EL (cell line): ENCODE measurements around the gene NARF.
"Not testable (repeated sequence)": the region's sequence is repeated elsewhere in the genome, so short reads cannot be mapped to it uniquely, and the experiment has no call there.

Experiments used
- DNase-seq: peaks from one replicate; pipeline ENCODE4 v3.0.0-alpha.2; 2016

NARF gene

DNA sequence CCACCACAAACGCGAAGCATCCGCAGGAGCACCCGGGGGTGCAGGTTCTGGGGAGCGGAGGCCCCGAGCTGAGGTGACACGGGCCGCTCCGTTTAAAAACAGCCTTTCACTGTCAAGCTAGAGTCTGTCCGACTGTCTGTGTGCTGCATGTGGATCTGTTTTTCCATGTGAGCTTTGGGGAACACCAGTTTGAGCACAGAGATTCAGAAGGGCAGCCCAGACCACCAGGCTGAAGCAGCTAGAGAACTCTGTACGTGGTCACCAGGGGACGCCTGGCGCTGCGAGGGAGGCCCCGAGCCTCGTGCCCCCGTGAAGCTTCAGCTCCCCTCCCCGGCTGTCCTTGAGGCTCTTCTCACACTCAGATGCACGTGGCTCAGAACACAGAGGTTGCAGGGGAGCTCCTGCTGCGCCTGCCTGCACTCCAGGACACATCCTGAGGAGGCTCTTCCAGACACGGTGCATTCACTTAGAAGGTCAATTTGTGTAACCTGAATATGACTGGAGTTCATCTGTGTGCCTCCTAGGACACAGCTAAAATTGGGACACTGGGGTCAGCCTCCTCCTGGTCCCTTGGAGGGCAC lies 45.3 kb downstream of the NARF start:
- DNase-seq = no peak

DNA sequence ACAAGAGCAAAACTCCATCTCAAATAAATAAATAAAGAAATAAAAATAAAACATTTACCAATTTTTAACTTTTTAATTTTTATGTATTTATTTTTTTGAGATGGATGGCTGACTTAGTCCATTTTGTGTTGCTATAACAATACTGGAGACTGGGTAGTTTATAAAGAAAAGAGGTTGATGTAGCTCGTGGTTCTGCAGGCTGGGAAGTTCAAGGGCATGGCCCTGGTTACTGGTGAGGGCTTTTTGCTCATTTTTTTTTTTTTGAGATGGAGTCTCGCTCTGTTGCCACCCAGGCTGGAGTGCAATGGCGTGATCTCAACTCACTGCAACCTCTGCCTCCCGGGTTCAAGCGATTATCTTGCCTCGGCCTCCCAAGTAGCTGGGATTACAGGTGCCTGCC lies 46.8 kb downstream of the NARF start:
- DNase-seq = no peak

DNA sequence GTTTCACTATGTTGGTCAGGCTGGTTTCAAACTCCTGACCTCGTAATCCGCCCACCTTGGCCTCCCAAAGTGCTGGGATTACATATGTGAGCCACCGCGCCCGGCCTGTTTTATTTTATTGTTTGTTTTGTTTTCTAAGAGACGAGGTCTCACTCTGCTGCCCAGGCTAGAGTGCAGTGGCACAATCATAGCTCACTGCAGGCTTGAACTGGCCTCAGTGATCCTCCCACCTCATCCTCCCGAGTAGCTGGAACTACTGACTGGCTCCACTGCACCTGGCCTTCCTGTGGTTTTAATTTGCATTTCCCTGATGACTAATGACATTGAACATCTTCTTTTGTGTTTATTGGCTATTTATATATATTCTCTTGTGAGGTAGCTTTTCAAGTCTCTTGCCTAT lies 47.9 kb downstream of the NARF start:
- not testable (repeated sequence) for DNase-seq

DNA sequence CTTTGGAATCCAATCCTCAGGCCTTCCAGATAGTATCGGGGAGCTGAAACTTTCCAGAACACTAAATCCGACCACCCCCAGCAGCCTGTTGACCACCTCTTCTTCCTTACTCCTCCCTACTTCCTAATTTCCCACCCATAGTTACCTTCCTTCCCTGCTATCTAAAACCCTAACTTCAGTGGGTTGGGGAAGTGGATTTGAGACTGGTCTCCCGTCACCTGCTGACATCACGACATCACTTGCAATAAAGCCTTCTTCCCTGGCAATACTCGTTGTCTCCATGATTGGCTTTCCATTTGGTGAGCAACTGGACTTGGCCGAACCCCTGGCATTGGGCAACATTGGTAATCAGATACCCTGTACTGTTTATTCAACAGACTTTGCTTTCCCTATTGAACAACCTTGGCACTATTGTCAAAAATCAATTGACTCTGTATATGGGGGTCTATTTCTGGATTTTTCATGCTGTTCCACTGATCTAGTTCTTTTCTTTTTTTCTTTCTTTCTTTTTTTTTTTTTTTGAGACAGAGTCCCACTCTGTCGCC lies 49.2 kb downstream of the NARF start:
- no peak for DNase-seq

DNA sequence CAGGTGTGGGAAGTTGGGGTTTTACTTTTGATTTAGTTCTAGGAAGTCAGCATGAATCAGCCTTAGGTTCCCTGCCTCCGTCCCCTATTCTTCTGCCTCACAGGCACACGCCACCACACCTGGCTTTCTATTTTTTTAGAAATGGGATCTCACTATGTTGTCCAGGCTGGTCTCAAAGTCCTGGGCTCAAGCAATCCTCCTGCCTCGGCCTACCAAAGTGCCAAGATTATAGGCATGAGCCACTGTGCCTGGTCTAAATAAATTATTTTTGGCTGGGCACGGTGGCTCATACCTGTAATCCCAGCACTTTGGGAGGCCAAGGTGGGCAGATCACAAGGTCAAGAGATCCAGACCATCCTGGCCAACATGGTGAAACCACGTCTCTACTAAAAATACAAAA lies 53.1 kb downstream of the NARF start:
- DNase-seq = not testable (repeated sequence)

DNA sequence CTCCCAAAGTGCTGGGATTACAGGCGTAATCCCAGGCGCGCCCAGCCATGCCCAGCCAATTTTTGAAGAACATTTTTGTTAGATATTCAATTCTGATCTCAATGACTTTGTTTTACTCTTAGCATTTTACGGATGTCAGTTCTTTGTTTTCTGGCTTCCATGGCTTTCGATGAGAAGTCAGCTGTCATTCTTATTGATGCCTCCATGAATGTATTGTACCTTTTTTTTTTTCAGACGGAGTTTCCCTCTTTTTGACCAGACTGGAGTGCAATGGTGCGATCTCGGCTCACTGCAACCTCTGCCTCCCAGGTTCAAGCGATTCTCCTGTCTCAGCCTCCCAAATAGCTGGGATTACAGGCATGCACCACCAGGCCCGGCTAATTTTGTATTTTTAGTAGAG lies 55.3 kb downstream of the NARF start:
- DNase-seq = not testable (repeated sequence)

DNA sequence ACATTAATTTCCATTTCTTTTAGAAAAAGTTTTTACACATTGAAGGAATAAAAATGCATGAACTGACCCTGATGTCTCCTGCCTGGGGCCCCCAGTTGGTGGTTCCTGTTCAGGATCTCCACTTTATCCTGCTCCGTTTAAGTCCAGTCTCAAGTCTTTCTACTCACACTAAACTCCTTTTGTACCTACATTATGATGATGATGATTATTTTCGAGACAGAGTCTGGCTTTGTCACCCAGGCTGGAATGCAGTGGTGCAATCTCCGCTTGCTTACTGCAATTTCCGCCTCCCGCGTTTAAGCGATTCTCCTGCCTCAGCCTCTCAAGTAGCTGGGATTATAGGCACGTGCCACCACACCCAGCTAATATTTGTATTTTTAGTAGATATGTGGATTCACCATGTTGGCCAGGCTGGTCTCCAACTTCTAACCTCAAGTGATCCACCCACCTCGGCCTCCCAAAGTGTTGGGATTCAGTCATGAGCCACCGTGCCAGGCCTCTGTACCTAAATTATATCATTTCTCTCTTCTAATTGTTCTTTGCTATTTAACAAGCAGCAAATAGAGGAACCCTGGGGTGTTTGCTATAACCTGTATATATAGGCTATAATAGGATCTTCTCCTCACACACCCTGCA lies 58.8 kb downstream of the NARF start:
- DNase-seq = no peak

DNA sequence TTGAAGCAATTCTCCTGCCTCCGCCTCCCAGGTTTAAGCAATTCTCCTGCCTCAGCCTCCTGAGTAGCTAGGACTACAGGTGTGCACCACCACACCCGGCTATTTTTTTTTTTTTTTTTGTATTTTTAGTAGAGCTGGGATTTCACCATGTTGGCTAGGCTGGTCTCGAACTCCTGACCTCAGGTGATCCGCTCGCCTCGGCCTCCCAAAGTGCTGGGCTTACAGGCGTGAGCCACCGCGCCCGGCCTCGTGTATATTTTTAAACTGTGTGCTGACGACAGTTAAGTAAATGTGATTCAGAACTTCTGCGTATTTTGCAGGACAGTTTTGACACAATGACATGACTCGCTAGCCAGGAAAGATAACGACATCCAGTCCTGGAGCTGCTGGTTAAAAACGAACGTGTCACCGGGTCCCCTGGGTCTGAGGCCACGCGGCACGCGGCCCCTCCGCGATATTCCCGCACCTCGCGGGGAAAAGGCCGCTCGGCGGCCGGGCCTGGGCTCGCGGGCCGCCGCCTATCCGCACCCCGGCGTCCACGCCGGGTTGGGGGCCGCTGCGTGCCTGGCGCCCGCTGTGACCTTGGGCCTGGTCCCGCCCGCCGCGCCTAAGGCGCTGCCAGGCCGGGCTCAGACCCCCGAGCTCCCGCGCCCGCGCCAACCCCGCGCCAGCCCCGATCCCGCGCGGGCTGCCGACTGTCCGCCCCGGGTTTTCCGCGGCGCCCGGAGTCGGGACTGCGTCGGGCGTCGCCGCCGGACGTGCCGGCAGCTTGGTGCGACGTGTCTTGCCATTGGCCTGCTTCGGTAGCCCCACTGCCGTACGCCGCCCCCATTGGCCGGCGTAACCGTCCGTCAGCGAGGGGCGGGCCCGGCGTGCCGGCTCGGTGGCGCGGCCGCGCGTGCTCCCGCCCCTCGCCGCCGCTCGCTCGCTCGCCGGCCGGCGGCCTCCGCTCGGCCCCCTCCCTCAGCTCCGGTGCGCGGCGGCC lies 60.6 kb downstream of the NARF start, which contains the start of gene FOXK2:
Gene FOXK2 (plus strand): TSS at position 907 of the 985 bp plus-strand sequence. CDS start 157 bp downstream, outside the sequence.
- peak; percentile 93 for DNase-seq

DNA sequence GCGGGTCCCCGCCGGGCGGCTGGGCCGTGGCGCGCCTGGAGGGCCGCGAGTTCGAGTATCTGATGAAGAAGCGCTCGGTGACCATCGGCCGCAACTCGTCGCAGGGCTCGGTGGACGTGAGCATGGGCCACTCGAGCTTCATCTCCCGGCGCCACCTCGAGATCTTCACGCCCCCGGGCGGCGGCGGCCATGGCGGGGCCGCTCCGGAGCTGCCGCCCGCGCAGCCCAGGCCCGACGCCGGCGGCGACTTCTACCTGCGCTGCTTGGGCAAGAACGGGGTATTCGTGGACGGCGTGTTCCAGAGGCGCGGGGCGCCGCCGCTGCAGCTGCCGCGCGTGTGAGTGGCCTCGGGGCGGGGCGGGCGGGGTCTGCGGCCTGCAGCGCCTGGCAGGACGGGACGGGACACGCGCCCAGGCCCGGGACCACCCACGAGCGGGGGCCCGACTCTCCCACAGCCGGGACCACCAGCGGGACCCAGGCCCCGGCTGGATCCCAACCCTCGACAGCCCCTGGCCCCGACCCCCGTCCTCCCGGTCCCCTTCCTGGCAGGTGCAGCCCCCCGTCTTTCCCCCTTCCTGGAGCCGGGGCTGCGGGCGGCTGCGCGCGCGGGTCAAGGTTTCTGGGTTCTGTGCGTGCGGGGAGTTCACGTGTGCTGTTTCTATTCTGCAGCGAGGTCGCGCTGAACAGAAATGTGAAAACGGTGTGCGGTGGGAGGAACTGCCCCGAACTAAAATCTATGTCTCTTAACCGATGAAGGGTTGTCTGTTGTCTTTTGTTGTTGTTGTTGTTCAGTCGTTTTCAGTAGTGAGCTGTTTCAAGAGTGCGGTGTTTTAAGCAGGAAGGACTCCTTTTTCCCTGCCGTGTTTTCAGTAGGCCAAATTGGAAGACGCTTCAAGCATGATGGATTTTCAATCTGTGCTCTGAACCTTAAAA lies 61.7 kb downstream of the NARF start:
- peak; percentile 30 for DNase-seq

DNA sequence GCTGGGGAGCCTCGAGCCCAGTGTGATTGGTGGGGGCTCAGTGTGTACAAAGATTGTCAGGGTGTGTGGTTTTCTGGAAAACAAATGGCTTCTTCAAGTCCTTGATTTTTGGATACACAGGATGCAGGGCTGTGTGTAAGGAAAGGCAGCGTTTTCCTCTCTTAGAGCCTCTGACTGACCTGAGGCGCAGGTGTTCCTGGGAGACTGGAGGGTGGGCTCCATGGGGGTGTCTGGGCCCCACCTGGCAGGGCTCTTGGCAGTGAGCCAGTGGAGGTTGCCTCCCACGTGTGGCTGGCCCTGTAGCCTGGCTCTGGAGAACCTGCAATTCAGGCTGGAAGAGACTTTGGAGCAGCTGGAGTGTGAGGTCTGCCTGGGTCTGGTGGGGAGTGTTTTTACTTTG lies 66.0 kb downstream of the NARF start:
- no peak for DNase-seq

DNA sequence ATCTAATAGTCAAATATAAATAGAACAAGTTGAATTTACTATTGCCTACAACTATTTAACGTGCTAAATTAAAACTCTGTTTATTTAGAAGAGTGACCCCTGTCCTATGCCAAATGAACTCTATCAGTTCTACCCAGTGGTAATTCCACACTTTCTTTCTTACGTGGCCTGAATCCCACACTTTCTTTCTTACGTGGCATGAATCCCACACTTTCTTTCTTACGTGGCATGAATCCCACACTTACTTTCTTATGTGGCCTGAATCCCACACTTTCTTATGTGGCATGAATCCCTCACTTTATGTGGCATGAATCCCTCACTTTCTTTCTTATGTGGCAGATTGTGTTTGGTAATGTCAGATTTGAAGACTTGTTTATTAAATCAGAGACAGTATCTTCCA lies 67.2 kb downstream of the NARF start:
- DNase-seq = no peak

DNA sequence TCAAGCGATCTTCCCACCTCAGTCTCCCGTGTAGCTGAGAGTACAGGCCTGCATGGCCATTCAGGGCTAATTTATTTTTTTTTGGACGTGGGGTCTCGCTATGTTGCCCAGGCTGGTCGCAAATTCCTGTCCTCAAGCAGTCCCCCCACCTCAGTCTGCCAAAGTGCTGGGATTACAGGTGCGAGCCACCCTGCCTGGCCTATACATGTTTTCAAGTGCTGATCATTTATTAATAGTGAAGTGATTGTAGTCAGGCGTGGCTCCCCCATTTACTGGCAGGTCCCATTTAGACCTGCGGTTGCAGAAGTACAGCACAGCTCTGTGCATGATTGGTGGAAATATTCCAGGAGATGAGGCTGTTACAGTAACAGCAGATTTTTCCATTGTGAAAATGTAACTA lies 69.4 kb downstream of the NARF start:
- DNase-seq = no peak

DNA sequence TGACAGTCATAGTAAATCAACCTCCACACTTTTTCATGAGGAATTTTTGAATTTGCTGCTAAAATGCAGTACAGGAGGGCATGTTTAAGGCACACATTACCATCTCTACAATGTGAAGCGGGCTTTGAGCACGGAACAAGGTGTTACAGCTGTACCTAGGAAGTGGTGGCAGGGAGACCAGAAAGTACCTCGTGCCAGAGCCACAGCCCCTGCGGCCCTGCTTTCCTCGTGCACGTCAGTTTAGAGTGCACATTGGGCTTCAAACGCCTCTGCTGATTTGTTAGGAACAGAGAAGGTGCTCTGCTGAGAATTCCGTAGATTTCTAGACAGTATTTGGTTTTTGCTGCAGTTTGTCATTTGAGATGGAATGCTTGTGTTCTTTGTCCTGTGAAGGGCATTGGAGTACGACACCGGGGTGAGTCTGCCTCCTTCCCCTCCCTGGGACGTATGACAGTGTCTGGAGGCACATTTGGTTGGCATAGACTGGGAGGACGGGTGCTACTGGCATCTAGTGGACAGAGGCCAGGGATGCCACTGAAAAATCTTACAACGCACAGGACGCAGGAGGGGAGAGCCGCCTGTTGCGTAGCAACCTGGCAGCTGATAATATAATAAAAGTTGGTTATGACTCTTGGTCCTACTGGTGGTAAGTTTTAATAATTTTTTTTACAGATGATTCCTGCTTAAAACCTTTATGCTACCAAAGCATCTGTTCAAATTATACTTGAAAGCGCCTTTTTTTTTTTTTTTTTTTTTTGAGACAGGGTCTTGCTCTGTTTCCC lies 70.1 kb downstream of the NARF start:
- DNase-seq = peak; percentile 48

DNA sequence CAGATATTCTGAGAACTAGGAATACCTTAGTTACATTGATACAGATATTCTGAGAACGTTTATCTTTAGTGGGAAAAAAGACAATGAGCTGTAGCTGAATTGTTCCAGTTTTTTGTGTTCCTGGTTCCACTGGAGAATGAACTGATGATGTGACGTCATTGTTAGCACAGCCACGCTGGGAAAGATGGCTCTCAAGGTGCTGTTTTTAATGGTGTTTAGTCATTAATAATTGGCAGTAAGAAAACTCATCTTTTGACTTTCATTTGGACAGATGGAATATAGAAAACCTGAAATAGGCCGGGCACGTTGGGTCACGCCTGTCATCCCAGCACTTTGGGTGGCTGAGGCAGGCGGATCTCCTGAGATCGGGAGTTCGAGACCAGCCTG lies 71.4 kb downstream of the NARF start:
- no peak for DNase-seq

DNA sequence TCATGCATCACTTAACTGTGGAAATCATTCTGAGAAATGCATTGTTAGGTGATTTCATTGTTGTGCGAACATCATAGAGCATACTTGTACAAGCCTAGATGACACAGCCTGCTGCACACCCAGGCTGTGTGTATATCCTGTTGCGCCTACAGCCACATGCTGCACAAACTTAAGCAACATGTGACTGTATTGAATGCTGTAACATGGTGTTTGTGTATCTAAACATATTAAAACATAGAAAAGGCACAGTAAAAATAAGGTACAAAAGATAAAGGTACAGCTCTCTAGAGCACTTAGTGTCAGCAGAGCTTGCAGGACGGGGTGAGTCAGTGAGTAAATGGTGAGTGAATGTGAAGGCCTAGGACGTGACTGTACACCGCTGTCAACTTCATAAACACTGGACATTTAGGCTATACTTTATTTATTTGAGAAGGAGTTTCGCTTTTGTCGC lies 72.9 kb downstream of the NARF start:
- peak; percentile 84 for DNase-seq

DNA sequence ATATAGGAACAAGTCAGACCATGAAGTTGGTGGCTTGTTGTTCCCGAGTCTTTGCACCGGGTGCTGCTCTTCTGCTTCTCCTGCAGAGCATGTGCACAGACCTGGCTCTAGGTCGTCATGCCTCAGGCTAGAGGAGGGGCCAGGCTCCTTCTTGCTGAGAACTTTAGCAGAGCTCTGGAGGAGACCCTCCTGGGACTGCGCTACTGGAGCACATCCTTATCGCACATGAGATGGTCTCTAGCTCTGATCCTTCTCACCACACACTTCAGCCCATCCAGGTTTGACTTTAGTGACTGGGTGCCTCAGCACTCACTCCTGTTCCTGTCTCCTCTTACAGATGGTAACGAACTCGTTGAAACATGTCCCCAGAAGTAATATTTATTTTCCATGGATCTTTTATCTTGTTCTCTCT lies 75.9 kb downstream of the NARF start:
- no peak for DNase-seq

DNA sequence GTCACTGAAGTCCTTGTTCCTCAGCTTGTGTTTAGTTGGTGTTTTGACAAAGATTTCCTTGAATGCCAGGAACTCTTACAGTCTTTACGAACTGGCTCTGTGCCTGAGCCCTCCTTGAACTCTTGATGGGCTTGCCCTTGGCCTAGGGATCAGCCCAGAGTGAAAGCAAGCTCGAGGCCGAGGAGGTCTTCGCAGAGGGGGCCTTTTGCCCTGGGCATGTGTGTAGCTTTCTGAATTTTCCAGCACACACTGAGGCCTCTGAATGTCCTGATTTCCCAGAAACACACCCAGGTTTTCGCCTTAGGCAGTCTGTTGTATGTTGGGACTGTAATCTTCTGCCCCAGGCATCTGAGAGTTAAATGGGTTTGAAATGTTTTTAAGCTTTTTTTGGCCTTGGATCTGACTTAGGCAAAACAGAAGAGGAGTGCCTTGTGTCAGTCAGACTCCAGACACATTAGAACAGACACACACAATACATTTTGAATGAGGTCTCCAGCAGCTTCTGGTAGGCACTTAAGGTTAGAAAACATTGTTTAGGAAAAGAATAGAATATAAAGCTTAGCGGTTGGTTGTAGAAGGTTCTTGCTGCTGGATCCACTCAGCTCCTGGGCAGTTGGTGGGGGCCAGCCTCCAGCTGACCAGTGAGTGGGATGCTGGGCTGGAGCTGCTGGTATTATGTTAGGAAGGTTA lies 78.1 kb downstream of the NARF start:
- no peak for DNase-seq

DNA sequence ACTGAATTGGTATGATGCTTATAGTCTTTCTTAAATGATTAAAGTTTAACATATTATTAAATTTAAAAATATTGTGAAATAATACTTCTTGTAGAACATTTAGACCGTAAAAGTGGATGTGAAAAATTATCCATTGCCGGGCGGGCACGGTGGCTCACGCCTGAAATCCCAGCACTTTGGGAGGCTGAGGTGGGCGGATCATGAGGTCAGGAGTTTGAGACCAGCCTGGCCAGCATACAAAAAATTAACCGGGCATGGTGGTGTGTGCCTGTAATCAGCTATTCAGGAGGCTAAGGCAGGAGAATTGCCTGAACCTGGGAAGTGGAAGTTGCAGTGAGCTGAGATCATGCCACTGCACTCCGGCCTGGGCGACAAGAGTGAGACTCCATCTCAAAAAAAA lies 78.7 kb downstream of the NARF start:
- peak; percentile 23 for DNase-seq

DNA sequence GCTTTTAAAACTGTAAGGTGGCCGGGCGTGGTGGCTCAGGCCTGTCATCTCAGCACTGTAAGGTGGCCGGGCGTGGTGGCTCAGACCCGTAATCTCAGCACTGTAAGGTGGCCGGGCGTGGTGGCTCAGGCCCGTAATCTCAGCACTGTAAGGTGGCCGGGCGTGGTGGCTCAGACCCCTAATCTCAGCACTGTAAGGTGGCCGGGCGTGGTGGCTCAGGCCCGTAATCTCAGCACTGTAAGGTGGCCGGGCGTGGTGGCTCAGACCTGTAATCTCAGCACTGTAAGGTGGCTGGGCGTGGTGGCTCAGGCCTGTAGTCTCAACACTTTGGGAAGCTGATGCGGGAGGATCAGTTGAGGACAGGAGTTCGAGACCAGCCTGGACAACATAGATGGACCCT lies 80.5 kb downstream of the NARF start:
- DNase-seq = not testable (repeated sequence)
